Naive B cell (primary cell): ENCODE data around the gene ATP6V0D1. TPM values are rescaled to one million over a fixed set of nuclear protein-coding genes. Genes with fewer than 3 reads are reported as not detected.
A peak's percentile ranks its signal among the peaks of the same experiment; 100 is the strongest.
"Not testable (repeated sequence)": the region's sequence is repeated elsewhere in the genome, so short reads cannot be mapped to it uniquely, and the experiment has no call there.

Experiments used
- ATAC-seq, 2 donors: fragments of 150-1000 bp; cut with Tn5 transposase; 2 replicates each; pipeline ENCODE4 v1.10.0; 2021; ENCODE audit warnings: low read depth in 2 of 2, mild to moderate bottlenecking in 2 of 2, moderate library complexity in 2 of 2
- DNase-seq: peaks from one replicate; pipeline ENCODE4 v3.0.0; 2022
- H3K27ac Mint-ChIP-seq, 6 donors: one replicate each; pipeline ENCODE4 v1.8.0; 2020 to 2022; ENCODE audit warnings: mild to moderate bottlenecking in 6 of 6, mixed read lengths in 6 of 6, moderate library complexity in 5 of 6, inconsistent platforms in 2 of 6
- H3K27me3 Mint-ChIP-seq, 3 donors: one replicate each; pipeline ENCODE4 v1.8.0; 2021 to 2022; ENCODE audit warnings: mixed read lengths in 3 of 3, mild to moderate bottlenecking in 1 of 3
- H3K36me3 Mint-ChIP-seq, 2 donors: one replicate each; pipeline ENCODE4 v1.8.0; 2020 to 2022; ENCODE audit warnings: mixed read lengths in 2 of 2, inconsistent platforms in 1 of 2, mild to moderate bottlenecking in 1 of 2
- H3K4me1 Mint-ChIP-seq, 3 donors: one replicate each; pipeline ENCODE4 v1.8.0; 2020 to 2022; ENCODE audit warnings: mixed read lengths in 3 of 3, inconsistent platforms in 1 of 3, mild to moderate bottlenecking in 1 of 3, moderate library complexity in 1 of 3
- H3K4me3 Mint-ChIP-seq, 8 donors: one replicate each; pipeline ENCODE4 v1.8.0; 2020 to 2022; ENCODE audit warnings: mild to moderate bottlenecking in 8 of 8, mixed read lengths in 8 of 8, moderate library complexity in 8 of 8, inconsistent platforms in 2 of 8
- H3K9me3 Mint-ChIP-seq, 7 donors: one replicate each; pipeline ENCODE4 v1.8.0; 2020 to 2022; ENCODE audit warnings: mixed read lengths in 7 of 7, mild to moderate bottlenecking in 5 of 7, inconsistent platforms in 2 of 7, moderate library complexity in 1 of 7
- polyA plus RNA-seq, 6 donors: library from polyadenylated mRNA; unstranded; fragments of 300-500 nt; fragmentation: Illumina TruSeq; gene quantifications; one replicate each; pipeline ENCODE4 v1.2.3, GENCODE V29; 2021; ENCODE audit warnings: low read depth in 6 of 6

ATP6V0D1 gene
- polyA plus RNA-seq, 6 donors from 2014 or later, result 136 to 255 (median 157) TPM

DNA sequence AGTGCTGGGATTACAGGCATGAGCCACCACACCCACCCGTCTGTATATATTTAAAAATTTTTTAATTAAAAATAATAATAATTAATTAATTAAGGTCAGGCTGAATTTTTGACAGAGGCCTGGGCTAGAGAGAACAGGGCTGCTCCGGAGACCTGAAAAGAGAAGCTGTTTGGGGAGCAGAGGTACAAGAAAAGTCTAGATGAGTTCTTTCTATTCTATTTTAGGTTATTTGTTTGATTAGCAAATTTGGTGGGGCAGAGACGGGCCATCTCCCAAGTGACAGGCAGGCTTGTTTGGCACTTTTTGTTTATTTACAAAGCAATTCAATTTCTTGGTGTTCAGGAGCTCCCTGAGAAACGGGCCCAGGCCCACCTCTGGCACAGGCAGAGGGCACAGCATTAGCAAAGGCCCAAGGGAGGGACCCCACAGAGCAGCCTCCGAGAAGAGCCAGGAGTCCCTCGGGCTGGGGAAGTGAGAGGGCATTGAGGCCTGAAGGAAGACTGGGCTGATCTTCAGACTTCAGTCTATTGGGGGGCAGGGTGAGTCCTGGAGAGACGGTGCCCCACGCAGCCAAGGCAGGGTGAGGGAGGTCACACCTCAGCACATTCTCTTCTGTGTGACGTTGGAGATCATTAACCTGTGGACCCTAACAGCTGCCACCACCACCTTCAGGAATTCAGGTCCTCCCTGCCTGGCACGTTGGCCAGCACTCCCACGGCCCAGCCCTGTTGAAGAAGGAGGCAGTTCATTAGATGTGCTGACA lies 36.9 kb upstream of the ATP6V0D1 start:
- H3K27ac Mint-ChIP-seq, result peak overlapping the region; percentile 97 to 100 (median 99)
- peaks cover 65 to 92% (median 80%) of the 10 kb centered on the region in 3 donors for H3K4me1 Mint-ChIP-seq
- H3K27me3 Mint-ChIP-seq, result no peaks in the 10 kb centered on the region
- ATAC-seq, result peak; percentile 71 to 76
- H3K4me3 Mint-ChIP-seq, result peak overlapping the region; percentile 67 to 91 (median 85)
- H3K9me3 Mint-ChIP-seq, result no peaks in the 10 kb centered on the region
- DNase-seq, result peak; percentile 92
- no peaks in the 10 kb centered on the region for H3K36me3 Mint-ChIP-seq

DNA sequence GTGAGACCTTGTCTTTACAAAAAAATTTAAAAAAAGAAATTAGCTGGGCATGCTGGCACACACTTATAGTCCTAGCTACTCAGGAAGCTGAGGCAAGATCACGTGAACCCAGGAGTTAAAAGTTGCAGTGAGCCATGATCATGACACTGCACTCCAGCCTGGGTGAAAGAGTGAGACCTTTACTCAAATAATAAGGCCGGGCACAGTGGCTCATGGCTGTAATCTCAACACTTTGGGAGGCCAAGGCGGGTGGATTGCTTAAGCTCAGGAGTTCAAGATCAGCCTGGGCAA lies 36.1 kb upstream of the ATP6V0D1 start:
- Mint-ChIP-seq H3K27me3 (no peaks in the 10 kb centered on the region), H3K4me3 (peak overlapping the region in 7 of 8 donors; percentile 57 to 91 (median 77)), H3K36me3 (no peaks in the 10 kb centered on the region), H3K4me1 (peaks cover 64 to 88% (median 81%) of the 10 kb centered on the region in 3 donors), H3K27ac (peak overlapping the region; percentile 84 to 99 (median 96)), H3K9me3 (no peaks in the 10 kb centered on the region)
- ATAC-seq (no peak), DNase-seq (no peak)

DNA sequence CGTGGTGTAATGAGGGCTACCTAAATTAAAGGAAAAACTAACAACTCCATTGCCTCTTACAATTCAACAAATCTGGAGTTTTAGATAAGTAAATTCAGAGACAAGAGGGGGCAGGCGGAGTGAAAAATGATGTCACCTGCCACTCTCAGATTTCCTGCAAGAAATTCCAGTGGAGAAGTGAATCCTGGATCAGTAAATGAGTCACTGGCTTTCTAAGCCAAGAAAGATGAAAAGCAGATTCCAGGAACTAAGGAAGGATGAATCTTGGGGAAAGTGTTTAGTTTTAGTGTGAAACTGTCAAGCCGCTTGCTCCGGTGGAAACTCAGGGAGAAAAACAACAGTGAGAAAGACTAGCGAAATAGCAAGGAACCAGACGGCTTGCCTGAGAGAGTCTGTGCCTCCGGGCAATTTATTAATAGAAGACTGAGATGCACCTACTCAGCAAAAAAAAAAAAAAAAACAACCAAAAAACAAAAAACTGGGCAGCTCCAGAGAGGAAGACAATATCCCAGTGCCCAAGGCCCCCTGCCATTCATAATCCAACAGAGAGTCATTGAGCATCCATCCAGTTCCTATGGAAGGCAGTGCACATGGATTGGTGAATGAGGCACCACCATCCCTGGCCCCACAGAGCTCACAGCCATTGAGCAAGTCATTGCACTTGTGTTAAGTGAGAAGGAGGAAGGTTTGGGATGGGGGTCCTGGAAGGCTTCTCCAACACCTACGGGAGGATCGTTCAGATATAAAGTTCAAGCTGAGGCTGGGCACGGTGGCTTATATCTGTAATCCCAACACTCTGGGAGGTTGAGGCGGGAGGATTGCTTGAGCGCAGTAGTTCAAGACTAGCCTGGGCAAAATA lies 35.6 kb upstream of the ATP6V0D1 start:
- peaks cover 65 to 84% (median 82%) of the 10 kb centered on the region in 3 donors for H3K4me1 Mint-ChIP-seq
- peak overlapping the region; percentile 53 to 91 (median 76) for H3K4me3 Mint-ChIP-seq
- no peak for ATAC-seq

DNA sequence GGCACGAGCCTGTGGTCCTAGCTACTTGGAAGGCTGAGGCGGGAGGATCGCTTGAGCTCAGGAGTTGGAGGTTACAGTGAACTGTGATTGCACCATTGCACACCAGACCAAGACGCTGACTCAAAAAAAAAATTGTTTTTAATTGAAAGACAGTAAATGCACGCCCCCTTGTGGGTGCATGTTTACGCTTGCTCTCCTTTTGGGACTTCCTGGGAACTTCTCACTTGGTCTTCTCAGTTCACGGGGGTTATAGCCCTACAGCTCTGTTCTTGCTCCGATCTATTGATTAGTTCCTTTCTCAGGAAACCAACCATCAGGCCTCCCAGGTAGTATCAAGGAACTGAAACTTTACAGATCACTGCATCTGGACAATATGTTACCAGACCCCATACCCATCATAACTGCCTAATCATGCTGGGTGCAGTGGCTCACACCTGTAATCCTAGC lies 33.4 kb upstream of the ATP6V0D1 start:
- H3K9me3 Mint-ChIP-seq, result no peaks in the 10 kb centered on the region
- no peaks in the 10 kb centered on the region for H3K36me3 Mint-ChIP-seq
- peak overlapping the region; percentile 76 to 99 (median 94) for H3K27ac Mint-ChIP-seq
- H3K4me3 Mint-ChIP-seq, result peak overlapping the region in 7 of 8 donors; percentile 1 to 91 (median 65)
- peaks cover 47 to 66% (median 62%) of the 10 kb centered on the region in 3 donors for H3K4me1 Mint-ChIP-seq
- no peaks in the 10 kb centered on the region for H3K27me3 Mint-ChIP-seq
- DNase-seq (peak; percentile 77), ATAC-seq (peak; percentile 27 to 34)

More for the DNA sequence above, 35.6 kb upstream of the ATP6V0D1 start:
- no peaks in the 10 kb centered on the region for H3K36me3 Mint-ChIP-seq
- H3K27ac Mint-ChIP-seq, result peak overlapping the region; percentile 84 to 99 (median 96)
- no peaks in the 10 kb centered on the region for H3K27me3 Mint-ChIP-seq
- DNase-seq, result no peak
- H3K9me3 Mint-ChIP-seq, result no peaks in the 10 kb centered on the region

DNA sequence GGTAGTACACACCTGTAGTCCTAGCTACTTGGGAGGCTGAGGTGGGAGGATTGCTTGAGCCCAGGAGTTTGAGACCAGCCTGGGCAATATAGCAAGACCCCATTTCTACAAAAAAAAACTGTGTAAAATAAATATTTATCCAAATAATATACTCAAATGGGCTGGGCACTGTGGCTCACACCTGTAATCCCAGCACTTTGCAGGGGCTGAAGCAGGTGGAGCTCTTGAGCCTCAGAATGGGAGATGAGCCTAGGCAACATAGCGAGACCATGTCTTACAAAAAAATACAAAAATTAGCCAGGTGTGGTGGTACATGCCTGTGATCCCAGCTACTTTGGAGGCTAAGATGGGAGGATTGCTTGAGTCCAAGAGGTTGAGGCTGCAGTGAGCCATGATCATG lies 32.9 kb upstream of the ATP6V0D1 start:
- ATAC-seq, H3K36me3 Mint-ChIP-seq, DNase-seq, H3K9me3 Mint-ChIP-seq, H3K27me3 Mint-ChIP-seq: not testable (repeated sequence)
- Mint-ChIP-seq H3K4me1 (peaks cover 42 to 61% (median 57%) of the 10 kb centered on the region in 3 donors), H3K27ac (peak overlapping the region in 3 of 6 donors; percentile 36 to 99 (median 97)), H3K4me3 (peak overlapping the region in 4 of 8 donors; percentile 32 to 91 (median 68))

DNA sequence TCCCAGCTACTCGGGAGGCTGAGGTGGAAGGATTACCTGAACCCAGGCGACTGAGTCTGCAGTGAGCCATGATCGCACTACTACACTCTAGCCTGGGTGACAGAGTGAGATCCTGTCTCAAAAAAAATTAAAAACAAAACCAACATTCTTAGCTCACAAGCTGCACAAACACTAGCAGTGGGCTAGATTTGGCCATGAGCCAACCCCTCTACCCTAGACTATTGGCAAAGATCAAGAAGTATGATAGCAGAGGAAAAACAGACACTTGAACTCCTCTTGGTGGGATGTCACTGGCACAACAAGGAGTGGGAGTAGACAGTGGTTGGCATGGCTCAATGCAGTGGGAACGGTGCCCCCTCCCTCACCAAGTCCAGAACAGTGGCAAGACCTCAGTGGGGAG lies 28.1 kb upstream of the ATP6V0D1 start:
- Mint-ChIP-seq H3K27me3 (no peaks in the 10 kb centered on the region), H3K4me1 (peaks cover 27 to 44% (median 44%) of the 10 kb centered on the region in 3 donors), H3K9me3 (no peaks in the 10 kb centered on the region), H3K27ac (peak overlapping the region in 1 of 6 donors; percentile 54), H3K4me3 (no peak overlapping the region), H3K36me3 (no peaks in the 10 kb centered on the region)
- ATAC-seq, result no peak
- no peak for DNase-seq

DNA sequence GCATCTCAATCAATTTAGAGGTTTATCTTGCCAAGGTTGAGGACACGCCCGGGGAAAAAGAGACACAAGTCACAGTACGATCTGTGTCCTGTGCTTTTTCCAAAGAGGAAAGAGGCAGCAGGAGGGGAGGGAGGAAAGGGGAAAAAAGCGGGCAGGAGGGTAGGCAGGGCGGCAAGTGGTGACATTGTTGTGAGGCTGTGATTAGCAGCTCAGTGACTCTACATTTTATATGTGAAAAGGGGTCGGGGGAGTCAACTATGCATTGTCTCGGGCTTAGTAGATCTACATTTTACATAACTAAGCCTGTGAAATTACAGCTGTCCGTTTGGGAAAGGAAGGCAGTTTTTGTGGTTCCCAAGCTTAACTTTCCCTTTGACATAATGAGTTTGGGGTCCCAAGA lies 25.5 kb upstream of the ATP6V0D1 start:
- peaks cover 34 to 47% (median 39%) of the 10 kb centered on the region in 3 donors for H3K4me1 Mint-ChIP-seq
- peak overlapping the region in 4 of 6 donors; percentile 22 to 86 (median 74) for H3K27ac Mint-ChIP-seq
- peak overlapping the region in 1 of 8 donors; percentile 15 for H3K4me3 Mint-ChIP-seq
- no peaks in the 10 kb centered on the region for H3K36me3 Mint-ChIP-seq
- DNase-seq, result no peak
- no peak for ATAC-seq
- no peaks in the 10 kb centered on the region for H3K27me3 Mint-ChIP-seq
- no peaks in the 10 kb centered on the region for H3K9me3 Mint-ChIP-seq

DNA sequence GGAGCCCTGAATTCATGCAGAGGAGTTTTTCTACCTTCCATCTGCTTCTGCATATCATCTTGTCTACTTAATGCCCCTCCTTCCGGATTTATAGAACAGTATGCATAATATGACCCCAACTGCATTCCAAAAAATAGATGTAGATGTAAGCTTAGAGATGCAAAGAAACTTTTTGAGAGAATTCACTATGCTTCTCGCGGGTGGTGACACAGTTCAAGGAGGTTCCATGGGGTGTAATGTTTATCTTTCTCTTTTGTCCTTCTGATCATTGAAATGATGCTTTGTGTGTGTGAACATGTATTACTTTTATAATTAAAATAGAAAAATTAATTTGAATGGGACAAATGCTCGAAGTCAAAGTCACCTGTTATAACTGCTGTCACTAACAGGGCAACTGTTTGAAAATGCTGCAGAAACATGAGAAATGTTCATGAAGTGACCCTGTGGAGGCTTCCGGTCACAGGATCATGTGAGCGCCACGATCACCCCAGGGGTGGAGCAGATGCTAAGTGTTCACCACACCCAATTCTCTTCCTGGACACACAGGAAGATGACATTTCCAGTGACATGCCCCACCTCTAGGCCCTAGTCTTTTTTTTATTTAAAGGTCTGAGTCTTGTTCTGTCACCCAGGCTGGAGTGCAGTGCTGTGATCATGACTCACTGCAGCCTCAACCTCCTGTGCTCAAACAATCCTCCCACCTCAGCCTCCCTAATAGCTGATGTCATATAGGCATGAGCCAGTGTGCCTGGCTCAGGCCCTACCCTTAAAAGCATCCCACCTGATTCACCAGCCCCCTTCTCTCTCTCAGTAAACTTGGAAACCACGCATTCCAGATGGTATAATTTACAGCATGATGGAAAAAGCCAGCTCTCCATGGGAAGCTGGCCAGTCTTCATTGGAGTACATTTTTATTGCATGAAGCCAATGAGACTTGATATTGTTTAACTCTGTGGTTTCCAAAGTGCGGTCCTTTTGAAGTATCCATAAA lies 23.4 kb upstream of the ATP6V0D1 start:
- Mint-ChIP-seq H3K27me3 (no peaks in the 10 kb centered on the region), H3K4me3 (peak overlapping the region in 6 of 8 donors; percentile 24 to 68 (median 51)), H3K36me3 (no peaks in the 10 kb centered on the region), H3K4me1 (peaks cover 37 to 45% (median 41%) of the 10 kb centered on the region in 3 donors), H3K27ac (peak overlapping the region; percentile 44 to 93 (median 77)), H3K9me3 (no peaks in the 10 kb centered on the region)
- ATAC-seq (peak; percentile 33 to 34), DNase-seq (no peak)

DNA sequence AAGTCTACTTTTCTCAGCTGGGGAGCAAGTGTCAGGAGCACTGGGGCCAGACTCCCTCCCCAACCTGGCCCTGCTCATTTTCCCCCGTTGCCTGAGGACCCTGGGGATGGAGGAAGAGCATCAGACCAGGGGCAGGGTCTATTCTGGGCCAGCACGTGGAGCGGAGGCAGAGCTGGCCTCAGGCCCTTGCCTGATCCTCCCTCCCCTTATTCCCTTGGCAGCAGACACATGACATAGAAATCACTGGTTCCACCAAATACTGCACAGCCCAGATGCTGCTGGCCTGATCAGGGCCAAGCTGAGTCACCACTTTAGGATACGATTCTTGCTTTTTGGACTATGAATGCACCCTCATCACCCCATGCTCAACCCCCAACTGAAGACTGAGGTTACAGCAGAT lies 18.1 kb upstream of the ATP6V0D1 start:
- peaks cover 26 to 39% (median 34%) of the 10 kb centered on the region in 3 donors for H3K4me1 Mint-ChIP-seq
- peak overlapping the region in 3 of 6 donors; percentile 26 to 82 (median 53) for H3K27ac Mint-ChIP-seq
- no peaks in the 10 kb centered on the region for H3K27me3 Mint-ChIP-seq
- no peak for DNase-seq
- H3K9me3 Mint-ChIP-seq, result no peaks in the 10 kb centered on the region
- no peak overlapping the region for H3K4me3 Mint-ChIP-seq
- no peaks in the 10 kb centered on the region for H3K36me3 Mint-ChIP-seq
- no peak for ATAC-seq

DNA sequence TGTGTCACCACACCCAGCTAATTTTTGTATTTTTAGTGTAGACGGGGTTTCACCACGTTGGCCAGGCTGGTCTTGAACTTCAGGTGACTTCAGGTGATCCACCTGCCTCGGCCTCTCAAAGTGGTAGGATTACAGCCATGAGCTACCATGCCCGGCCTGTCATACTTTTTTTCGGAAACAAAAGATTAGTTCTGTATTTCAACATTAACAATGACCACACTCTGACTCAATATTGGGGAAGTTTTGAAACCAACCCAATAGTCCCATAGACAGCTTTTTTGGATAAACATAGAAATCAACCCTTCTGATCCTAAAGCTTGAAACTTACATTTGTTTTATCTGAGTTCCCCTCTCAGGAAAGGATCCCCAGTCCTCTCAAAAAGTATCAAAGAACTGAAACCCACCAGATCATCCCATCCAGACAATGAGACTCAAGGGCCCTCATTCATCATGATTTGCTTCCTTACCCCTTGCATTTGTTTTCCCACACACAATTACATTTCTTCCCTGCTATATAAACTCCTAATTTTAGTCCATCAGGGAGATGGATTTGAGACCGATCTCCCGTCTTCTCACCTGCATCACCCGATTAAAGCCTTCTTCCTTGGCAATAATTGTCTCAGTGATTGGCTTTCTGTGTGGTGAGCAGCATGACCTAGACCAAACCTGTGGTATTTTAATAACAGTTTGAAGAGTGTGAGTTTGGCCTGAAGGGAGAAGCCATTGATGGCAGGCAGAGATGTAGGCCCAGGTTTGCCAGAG lies 9.6 kb upstream of the ATP6V0D1 start:
- Mint-ChIP-seq H3K4me3 (peak overlapping the region in 7 of 8 donors; percentile 6 to 87 (median 68)), H3K9me3 (no peaks in the 10 kb centered on the region), H3K36me3 (no peaks in the 10 kb centered on the region), H3K27ac (peak overlapping the region; percentile 90 to 97 (median 96)), H3K4me1 (peaks cover 47 to 81% (median 66%) of the 10 kb centered on the region in 3 donors), H3K27me3 (no peaks in the 10 kb centered on the region)
- DNase-seq (no peak), ATAC-seq (no peak)

DNA sequence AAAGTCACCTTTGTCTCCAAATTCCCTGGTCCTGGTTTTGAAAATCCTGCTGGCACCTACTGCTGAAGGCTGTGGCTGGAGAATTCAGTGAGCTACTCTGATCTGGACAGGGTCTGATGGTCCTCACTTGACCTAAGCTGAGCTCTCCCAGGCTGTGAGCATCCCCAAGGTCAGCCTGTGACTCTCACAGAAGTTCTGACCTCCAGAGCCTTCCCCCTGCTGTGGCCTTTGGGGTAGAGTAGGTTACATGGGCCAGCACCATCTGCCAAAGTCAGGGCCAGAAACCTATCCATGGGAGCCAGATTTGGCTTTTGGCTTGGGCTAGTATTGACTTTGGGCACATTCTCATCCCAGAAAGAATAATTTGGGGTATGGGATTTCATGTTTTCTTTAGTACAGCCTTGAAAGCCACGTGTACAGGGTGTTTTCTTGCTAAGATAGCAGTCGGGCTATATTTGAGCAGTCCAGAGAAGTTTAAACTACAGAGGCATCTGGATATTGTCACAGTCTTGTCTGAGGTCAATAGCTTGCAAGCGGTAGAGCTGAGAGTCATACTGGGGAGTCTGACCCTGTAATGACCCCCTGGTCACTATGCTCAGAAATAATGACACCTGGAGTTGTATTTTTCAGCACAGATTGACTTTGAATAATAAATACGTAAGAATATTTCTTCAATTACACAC lies 8.6 kb upstream of the ATP6V0D1 start:
- Mint-ChIP-seq H3K27me3 (no peaks in the 10 kb centered on the region), H3K4me3 (peak overlapping the region; percentile 51 to 87 (median 78)), H3K4me1 (peaks cover 48 to 86% (median 69%) of the 10 kb centered on the region in 3 donors), H3K9me3 (no peaks in the 10 kb centered on the region), H3K27ac (peak overlapping the region; percentile 90 to 97 (median 94)), H3K36me3 (peaks cover 0 to under 1% of the 10 kb centered on the region in 2 donors)
- ATAC-seq (no peak), DNase-seq (no peak)
